Tibial nerve (tissue), 3 donors: ENCODE data around the gene FGD6.

ENCODE experiments used
- CTCF ChIP-seq, 5 experiments: fragments of 200-600 bp in 3 of 5; fragments of 450-650 bp in 2 of 5; sonication (generic) in 3 of 5; IDR thresholded peaks; one replicate each; pipeline ENCODE4 v1.5.1; 2016 to 2019; ENCODE audit warnings: antibody characterized with exemption in 5 of 5, mild to moderate bottlenecking in 3 of 5, moderate library complexity in 2 of 5
- POLR2A ChIP-seq, 2 donors: fragments of 450-650 bp; IDR thresholded peaks; one replicate each; pipeline ENCODE4 v1.6.1; 2017; ENCODE audit warnings: antibody characterized with exemption in 2 of 2, mild to moderate bottlenecking in 2 of 2, moderate library complexity in 2 of 2

GRCh38 chr12:95141310-95141709, 76.0 kb downstream of the FGD6 start:
- TF ChIP-seq CTCF (IDR thresholded peaks at IDR 0.05) = no peak
- no peak for TF ChIP-seq POLR2A (IDR thresholded peaks at IDR 0.05)
